ENCODE results near the gene SPATS1. TPM values are rescaled to one million over a fixed set of nuclear protein-coding genes. Genes with fewer than 3 reads are reported as not detected.

The SPATS1 gene, protein sequence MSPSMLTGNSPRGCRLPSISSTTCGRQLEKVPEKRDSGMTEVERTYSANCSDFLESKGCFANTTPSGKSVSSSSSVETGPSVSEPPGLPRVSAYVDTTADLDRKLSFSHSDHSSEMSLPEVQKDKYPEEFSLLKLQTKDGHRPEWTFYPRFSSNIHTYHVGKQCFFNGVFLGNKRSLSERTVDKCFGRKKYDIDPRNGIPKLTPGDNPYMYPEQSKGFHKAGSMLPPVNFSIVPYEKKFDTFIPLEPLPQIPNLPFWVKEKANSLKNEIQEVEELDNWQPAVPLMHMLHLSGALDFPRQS
- polyA plus RNA-seq (2013, experiment 1 of 2; ENCODE audit: insufficient read length) = not detected
- not detected for polyA plus RNA-seq (2013, experiment 2 of 2; ENCODE audit: insufficient read length)

DNA sequence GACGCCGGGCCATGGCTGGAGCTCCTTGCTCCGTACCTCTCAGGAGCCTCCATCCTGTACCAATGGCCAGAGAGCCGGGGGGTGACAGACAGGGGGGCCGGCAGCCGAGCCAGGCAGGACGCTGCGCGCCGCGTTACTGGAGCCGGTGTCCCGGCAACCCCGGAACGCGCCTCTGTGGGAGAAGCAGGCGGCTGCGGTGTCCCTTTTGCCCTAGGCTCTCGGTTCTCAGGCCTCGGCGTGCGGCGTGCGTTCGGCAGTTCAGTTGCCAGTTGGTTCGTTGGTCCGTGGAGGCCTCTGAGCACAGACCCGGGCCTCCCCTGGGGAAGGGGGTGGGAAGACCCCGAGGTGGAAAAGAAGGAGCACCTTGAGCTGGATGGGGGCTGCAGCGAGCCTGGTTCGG is at the start of gene SPATS1:
Gene SPATS1 (plus strand): TSS at position 162 of the 400 bp plus-strand sequence. CDS start 446 bp downstream, outside the sequence.
- DNase-seq = no peak

DNA sequence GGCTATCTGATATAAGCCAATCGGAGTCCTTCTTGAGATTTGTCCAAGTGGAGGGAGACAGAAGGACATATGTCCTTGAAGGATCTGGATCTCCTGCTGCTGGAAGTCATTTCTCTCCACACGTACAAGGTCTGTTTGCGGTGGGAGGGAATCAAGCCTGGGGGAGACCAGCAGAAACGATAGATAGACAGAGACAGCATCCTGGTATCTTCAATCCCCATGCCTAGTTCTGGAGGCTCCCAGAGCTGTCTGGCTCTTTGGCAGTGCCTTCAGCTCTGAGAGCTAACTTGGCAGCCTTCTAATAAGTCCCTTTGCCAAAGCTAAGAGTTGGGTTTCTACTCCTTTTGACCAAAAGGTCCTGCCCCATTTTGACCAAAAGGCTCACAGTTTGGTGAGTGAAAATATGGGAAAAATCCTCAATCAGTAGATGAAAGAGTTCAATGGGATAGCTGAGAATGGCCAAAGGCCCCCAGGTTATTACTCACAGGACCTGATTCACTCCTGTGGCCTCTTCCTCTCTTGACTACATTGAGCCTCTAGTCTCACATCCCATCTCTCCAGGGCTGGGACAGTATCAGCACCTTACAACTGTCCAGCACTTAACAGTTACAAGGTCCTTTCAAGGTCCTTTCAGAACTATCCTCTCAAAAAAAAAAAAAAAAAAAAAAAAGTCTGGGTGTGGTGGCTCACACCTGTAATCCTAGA is 49.6 kb upstream of the SPATS1 start:
- DNase-seq = no peak

DNA sequence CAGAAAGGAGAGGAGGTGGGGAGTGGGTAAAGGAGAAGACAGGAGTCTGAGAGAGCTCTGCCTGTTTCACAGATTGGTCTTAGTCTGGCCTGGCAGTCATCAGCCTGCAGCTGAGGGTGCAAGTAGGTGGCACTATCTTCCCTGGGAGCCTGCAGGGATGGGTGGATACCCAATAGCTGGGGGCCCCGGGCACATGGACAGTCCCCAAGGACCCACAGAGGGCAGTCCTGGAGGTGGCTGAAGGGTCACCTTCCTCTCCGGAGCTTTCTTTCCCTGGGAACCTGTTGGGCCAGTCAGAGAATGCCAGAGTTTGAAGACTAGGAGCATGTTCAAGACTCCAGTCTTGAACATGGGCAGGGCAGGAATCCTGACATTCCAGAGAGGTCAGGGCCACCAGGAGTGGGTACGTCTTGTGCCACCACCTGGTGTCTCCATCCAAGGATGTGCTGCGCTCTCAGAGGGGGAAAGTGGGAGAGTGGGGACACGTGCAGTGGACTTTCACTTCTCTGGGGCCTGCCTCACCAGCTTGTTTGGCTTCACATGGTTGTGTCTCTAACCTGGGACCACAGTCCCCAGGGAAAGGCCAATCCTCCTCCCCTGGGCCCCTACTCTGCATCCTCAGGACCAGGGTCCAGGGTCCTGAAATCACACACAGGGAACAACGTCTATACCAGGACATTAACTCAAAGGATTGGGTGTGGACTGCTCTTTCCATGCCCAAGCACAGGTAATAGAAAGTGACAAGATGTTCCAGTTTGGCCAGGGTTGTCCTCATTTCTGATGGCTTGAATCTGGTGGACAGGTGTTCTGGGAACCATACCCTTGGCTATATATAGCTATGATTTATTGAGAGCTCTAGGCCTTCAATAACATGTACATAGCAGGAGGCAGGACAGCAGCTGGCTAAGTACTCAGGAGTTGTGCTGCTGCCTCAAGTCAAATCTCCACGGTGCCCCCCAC is 47.3 kb upstream of the SPATS1 start:
- DNase-seq = no peak

DNA sequence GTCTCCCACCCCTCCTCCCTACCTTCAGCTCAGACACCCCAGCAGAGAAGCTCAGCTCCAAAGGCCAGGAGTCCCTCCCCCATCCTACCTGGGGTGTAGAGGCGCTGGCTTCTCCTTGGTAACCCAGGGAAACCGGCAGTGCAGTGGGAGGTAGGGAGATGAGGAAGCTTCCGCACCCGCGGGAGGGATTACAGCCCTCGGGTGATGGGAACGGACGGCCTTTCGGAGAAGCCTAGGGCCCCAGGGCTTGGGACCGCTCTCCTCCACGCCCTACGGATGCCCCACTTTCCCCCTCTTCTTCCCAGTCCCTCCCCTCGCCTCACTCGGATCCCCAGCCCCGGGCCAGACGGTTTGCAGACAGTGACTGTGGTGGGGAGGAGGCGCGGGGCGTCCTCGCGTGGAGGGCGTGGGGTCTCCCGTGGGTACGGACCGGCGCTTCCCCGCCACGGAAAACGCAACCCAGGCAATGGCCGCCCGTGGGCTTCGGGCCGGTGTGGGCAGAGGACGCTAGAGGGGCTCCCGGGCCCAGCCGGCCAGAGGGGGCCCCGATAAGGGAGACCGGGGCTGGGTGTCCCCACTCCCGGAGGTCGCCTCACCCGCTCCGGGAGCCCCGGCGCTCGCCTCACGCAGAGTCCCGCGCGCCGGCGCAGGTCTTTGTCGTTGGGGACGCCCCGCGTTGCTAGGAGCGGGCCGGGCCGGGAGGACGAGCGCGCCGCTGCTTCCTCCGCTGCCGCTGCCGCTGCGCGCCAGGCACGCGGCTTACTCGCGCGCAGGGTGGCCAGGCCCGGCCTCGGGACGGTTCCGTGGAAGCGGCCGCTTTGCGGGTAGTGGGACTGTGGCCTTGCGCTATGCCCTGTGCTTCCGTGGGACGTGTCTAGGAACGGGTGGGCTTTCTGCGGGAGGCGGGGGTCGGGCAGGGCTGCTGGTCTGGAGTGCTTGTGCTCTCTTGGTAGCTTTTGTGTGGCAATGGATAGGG is 45.1 kb upstream of the SPATS1 start:
- DNase-seq = peak; percentile 27

DNA sequence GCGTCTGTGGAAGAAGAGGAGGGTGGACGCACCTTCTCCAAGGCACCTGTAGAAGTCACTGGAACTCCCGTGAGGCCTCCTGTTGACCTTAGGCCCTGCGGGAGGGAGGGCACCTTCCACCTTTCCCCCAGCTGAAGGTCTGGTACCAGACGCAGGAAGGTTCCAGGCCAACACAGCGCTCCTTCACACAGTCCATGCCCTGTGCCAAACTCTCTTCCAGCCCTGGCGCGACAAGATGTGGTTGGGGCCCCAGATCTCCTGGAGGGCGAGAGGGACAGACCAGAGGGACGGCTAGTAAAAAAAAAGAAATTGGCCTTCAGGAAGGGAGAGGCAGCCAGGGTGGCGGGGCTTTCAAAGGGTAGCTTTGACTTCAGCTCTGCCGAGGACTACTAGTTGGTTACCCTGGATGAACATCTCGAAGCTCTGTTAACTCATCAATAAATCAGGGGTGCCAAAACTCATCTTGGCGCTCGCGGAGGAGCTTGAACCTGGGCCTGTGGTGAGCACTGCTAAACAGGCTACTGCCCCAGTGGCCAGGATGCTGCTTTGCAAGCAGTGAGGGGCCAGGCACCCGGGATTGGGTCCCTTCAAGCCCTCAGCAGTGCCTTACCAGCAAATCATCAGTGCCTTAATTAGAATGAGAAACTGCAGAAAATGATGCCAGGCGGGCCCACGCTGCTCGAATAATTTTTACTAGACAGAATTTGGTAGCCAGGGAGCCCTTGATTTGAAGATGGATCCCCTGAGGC is 44.2 kb upstream of the SPATS1 start:
- DNase-seq = no peak

DNA sequence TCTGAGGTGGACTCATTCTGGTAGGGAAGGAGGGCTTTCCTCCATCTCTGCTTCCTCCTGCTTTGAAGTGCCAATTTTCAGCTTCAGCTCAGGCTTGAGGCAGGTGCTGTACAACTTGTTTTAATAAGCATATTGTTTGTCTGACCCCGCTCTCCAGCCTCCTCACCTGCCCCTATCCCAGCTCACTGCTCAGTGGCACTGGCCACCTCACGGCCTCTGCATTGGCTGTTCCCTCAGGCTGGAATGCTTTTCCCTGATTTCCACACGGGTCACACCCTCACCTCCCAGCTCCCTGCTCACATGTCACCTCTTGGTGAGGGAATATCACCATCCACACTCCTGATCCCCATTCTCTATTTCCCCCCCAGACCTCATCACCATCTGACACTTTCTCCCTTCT is 43.6 kb upstream of the SPATS1 start:
- no peak for DNase-seq

DNA sequence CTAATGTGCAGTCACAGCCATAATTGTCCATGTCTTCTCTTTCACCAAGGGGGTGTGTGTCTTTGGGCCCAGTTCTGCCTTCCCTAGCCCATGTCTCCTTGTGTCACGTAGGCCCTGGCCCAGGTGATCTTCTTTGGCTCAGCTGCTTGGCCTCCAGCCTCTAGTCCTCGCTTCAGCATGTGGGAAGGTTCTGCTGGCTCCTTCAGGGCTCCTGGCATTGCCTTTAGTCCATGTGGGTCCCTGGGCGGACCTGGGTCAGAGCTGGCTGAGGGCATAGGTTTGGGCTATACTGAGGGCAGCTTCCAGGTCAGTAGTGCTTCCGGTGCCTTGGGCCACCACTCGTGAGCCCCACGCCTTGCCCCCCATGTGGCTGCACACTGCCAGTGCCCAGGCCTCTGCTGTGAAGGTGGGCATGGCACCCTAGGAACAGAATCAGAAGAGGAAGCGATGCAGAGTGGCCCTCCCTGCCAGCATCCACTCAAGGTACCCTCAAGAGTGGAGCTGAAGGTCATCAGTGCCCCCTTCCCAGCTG is 42.1 kb upstream of the SPATS1 start:
- no peak for DNase-seq

DNA sequence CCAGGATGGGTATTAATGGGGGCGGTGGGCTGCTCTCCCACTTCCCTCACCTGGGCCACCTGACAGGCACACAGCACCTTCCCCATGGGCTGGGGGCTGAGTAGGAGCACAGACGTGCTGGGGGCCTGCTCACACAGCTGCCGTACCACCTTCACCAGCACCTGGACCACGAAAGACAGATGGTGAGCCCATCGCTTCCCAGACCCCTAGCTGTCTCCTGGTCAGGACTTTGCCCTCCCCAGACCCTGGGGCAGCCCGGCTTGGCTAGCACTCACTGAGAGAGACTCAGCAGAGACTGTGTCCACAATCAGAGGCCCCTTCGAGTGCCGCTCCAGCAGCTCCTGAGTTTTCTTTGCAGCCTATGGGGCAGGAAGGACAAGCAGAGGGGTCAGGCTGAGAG is 41.3 kb upstream of the SPATS1 start:
- DNase-seq = no peak

DNA sequence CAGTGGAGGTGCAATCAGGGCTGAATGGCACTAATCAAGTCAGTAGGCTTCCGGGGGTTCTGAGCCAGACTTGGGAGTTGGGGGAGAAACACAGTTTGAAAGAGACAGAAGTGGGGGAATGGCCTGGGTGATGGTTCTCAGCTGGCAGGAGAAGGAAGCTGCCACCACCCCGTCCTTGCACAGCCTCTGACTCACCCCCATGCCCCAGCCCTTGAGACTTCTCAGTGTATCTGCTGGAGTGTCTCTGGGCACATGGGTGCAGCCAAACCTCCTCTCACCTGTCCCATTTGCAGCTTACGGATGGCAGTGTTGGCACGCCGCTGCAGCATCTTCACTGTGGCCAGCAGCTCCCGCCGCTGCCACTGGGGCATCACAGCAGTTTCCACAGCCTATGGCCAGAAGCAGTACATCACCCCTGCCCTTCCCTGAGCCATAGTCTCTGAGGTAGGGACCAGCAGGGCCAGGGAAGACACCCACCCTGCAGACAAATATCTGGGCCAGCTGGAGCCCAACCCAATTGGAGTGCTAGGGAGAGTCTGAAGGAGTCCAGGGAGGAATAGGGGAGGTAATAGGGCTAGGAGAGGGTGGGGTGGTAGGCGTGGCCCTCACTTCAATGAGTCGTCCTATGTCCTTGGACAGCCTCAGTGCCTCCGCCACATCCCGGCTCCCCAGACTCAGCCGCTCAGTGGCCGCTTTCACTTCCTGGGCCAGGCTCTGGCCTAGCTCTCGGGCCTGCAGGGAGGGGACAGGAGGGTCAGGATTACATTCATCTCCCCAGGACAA is 40.5 kb upstream of the SPATS1 start:
- no peak for DNase-seq

DNA sequence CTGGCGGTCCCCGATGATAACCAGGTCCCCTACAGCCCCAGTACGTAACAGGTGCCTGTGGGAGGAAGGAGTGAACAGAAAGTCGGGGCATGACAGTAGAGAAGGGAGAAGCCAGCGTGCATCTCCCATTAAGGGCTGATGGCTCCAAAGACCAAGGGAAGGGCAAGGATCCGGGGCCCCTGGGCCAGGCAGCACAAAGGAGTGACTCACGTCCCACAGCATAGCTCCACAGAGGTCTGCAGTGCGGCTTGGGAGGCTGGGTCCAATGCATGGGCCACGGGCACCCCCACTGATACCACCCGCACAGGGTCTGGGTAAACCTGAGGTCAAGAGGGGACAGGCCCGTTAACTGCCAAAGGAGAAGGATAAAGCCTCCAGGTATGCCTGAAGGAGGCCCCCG is 39.6 kb upstream of the SPATS1 start:
- DNase-seq = no peak

DNA sequence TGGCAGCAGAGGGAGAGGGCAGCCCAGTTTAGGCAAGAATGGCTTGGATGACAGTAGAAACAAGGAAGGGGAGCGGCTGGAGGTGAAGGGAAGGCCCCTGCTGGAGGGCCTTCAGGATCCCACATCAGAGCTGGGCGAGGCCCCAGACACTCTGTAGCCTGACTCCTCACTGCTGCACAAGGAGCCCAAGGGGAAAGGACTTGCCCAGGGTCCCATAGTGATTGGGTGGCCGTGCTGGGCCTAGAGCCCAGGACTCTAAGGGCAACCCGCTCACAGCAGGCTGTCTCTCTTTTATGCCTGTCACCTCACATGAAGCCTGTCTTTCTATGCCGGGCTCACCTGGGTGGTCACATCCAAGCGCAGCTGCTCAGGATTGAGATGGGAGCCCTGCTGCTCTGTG is 38.6 kb upstream of the SPATS1 start:
- no peak for DNase-seq

DNA sequence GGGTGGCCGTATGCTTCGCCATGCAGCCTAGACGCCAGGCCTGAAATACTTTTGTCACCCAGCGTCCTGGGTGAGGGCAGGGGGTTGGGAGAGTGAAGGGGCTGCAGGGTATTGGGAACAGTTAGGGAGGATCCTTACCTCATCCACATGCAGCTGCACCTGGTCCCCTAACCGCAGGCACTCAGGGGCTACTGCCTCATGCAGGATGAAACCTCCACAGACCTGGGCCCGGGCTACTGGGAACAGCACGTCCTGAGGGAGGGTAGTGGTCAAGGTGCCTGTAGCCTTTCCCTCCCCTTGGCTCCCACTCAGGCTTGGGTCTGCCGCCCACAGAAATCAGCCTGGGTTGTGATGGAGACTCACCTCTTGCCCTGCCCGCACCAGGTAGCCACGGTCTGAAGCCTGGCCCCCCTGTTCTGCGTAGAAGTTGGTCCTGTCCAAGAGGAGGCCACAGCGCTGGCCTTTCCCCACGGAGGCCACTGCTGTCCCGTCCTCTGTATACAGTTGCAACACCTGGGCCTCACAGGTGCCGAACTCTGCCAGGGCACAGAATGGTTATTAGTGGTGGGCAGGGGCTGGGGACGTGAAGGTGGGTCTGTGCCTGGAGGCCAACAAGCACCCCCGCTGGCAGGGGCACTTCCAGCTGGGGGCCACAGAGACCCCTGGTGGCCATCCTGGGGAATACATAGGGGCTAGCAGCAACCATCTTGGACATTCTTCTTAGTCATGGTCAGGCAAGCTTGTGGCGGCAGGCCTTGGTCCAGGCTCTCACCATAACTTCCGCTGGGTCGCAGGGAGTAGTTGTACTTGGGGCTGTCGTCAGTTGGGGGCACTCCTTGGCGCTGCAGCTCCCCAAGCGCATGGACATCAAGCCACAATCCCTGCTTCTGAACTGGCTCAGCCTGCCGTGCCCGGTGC is 37.9 kb upstream of the SPATS1 start:
- peak; percentile 43 for DNase-seq

DNA sequence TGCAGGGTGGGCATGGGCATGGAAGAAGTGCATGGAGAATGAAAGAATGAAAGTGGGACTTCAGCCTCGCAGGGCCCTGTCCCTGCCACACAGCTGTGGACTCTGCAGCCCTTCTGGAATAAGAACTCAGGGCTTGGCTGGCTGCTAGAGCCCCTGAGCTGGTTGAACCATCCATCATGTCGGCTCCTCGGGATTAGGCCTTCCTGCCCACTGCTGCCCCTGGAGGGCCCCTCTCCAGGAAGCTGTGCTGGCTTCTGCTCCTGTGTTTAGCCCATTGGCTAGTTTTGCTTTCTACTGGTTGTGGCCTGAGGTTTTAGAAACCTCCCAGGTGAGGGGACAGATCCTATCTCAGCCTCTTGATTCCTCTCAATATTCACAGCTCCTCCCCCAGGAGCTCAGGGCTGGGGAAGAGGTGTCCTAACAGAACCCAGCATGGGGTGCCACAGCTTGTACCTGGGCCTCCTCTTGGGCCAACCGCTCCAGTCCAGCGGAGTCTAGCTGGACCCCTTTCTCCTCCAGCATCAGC is 37.2 kb upstream of the SPATS1 start:
- DNase-seq = no peak

DNA sequence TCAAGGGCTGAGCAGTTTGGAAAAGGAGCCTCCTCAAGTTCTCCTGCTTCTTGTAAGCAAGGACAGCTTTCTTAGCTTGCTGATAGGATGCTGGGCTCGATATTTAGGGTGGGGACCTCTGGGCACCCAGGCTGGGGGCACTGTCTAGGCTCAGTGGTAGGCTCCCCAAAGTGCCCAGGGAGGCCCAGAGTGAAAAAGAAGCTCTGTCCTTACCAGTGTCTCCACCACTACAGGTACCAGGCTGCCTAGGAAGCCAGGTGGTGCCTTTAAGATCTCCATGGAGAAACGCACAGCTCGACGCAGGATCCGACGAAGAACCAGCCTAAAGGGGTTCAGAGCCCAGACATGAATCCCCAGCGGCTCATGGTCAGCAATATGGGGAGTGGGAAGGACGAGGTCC is 35.7 kb upstream of the SPATS1 start:
- no peak for DNase-seq

DNA sequence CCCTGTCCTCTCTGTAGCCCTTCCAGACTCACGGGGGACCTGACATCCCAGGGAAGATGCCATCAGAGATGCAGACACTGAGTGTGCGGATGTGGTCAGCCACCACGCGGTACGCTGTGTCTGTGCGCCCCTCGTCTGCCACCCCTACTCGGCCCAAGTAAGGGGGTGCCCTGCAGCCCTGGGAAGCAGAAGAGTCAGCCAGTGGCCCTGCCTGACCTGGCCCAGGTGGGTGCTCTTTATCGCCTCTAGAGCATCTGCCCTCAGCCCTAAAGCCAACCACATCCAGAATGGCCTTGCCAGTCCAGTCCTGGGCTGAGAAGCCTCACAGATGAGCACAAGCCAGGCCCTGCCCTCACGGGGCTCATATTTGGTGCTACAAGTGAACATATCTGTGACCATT is 35.2 kb upstream of the SPATS1 start:
- DNase-seq = no peak

DNA sequence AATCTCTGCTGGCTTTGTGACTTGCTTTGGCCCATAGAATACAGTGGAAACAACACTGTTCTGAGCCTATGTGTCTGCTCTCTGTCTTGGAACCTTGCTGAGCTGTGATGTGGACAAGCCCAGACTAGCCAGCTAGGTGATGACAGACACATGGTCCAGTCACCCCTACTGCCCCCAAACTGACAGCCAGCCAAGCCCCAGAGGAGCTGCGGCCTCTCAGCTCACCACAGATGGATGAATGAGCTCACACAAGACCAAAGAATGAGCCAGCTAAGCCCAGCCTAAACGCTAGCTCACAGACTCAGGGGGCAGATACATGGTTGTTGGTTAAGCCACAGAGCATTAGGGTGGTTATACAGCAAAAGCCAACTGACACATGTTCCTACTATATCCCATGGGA is 33.4 kb upstream of the SPATS1 start:
- no peak for DNase-seq

DNA sequence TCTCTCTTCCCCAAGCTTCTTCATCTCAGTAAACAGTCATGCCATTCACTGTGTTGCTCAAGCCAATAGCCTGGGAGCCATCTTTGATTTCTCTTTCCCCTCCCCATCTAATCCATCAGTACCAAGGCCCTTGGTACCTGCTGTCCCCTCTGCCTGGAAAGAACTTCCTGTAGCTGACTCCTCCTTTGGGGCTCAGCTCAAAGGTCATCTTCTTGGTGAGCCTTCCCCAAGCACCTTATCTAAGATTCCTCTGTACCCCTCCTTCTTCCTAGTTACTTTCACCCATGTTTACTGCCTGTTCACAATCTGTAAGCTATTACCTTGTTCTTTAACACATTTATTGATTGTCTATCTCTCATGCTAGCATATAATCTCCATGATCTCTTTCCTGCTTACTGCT is 32.8 kb upstream of the SPATS1 start:
- DNase-seq = no peak

DNA sequence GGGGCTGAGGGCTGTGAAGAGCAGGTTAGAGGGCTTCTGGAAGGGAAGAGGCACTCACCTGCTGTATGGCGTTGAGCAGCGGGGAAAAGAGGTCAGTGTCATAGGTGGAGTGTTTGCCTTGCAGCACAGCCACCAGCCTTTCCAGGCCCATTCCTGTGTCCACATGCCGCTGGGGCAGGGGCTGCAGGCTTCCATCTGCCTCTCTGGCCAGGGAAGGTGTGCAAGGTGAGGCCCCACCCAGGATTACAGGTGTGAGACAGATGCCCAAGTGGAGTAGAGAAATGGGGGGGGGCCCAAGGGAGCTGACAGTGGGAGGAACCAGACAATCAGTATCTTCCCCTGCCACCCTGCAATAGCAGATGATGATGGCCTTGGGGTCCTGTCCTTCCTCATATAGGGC is 32.2 kb upstream of the SPATS1 start:
- DNase-seq = no peak

DNA sequence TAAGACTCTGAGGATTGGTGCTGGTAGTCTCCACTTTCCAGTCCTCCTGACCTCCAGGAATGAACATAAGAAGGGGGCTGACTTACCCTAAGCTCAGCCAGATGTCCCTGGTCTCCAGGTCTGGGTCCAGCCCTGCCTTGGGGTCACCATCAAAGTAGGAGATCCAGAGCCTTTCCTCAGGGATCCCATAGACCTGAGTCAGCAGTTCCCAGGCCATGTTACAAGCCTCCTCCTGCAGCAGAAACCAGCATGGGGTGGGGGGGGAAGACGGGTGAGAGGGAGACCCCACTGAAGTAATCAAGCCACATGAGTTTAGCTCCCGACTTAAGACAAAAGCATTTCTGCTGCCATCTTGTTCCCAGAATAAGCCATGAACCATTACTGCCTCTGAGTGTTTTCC is 31.1 kb upstream of the SPATS1 start:
- DNase-seq = no peak

Data from fibroblast of skin of back (primary cell).